ENCODE measurements around the gene SCFD2.
"Not testable (repeated sequence)": the region's sequence is repeated elsewhere in the genome, so short reads cannot be mapped to it uniquely, and the experiment has no call there.

The SCFD2 gene

GRCh38 chr4:53043055-53043454 lies 322.8 kb downstream of the SCFD2 start:
- no peak for TF ChIP-seq CTCF (IDR thresholded peaks at IDR 0.05; ENCODE audit: low read depth, low read length, missing control alignments)
- no peak overlapping the region for H3K4me3 ChIP-seq (ENCODE audit: low read depth, low read length)
- in situ Hi-C loops (cut with HindIII; ENCODE audit: low sequenced_read_pairs) = no loop called here
- DNase-seq (ENCODE audit: low read depth) = no peak

GRCh38 chr4:53040851-53041250 lies 325.0 kb downstream of the SCFD2 start:
- H3K4me3 ChIP-seq (ENCODE audit: low read depth, low read length) = no peak overlapping the region
- TF ChIP-seq CTCF (IDR thresholded peaks at IDR 0.05; ENCODE audit: low read depth, low read length, missing control alignments) = no peak
- no peak for DNase-seq (ENCODE audit: low read depth)
- in situ Hi-C loops (cut with HindIII; ENCODE audit: low sequenced_read_pairs) = no loop called here

- in situ Hi-C loops (cut with HindIII; ENCODE audit: low sequenced_read_pairs) = no loop called here
- no peak for TF ChIP-seq CTCF (IDR thresholded peaks at IDR 0.05; ENCODE audit: low read depth, low read length, missing control alignments)
- H3K4me3 ChIP-seq (ENCODE audit: low read depth, low read length) = no peak overlapping the region
- DNase-seq (ENCODE audit: low read depth) = no peak
Observed at GRCh38 chr4:53040459-53040815, 325.4 kb downstream of the SCFD2 start.

- in situ Hi-C loops (cut with HindIII; ENCODE audit: low sequenced_read_pairs) = no loop called here
Observed at GRCh38 chr4:53039741-53040458, 326.0 kb downstream of the SCFD2 start.

GRCh38 chr4:53037892-53038291 lies 328.0 kb downstream of the SCFD2 start:
- in situ Hi-C loops (cut with HindIII; ENCODE audit: low sequenced_read_pairs) = no loop called here
- no peak overlapping the region for H3K4me3 ChIP-seq (ENCODE audit: low read depth, low read length)

More at GRCh38 chr4:53039741-53040458, 326.0 kb downstream of the SCFD2 start:
- no peak overlapping the region for H3K4me3 ChIP-seq (ENCODE audit: low read depth, low read length)
- no peak for TF ChIP-seq CTCF (IDR thresholded peaks at IDR 0.05; ENCODE audit: low read depth, low read length, missing control alignments)
- DNase-seq (ENCODE audit: low read depth) = no peak

GRCh38 chr4:53032908-53033307 lies 333.0 kb downstream of the SCFD2 start:
- DNase-seq (ENCODE audit: low read depth); in situ Hi-C loops (cut with HindIII; ENCODE audit: low sequenced_read_pairs); H3K4me3 ChIP-seq (ENCODE audit: low read depth, low read length): not testable (repeated sequence)

More at GRCh38 chr4:53037892-53038291, 328.0 kb downstream of the SCFD2 start:
- DNase-seq (ENCODE audit: low read depth) = no peak
- no peak for TF ChIP-seq CTCF (IDR thresholded peaks at IDR 0.05; ENCODE audit: low read depth, low read length, missing control alignments)

GRCh38 chr4:53026233-53026632 lies 339.6 kb downstream of the SCFD2 start:
- no peak overlapping the region for H3K4me3 ChIP-seq (ENCODE audit: low read depth, low read length)
- TF ChIP-seq CTCF (IDR thresholded peaks at IDR 0.05; ENCODE audit: low read depth, low read length, missing control alignments) = no peak
- DNase-seq (ENCODE audit: low read depth) = no peak
- in situ Hi-C loops (cut with HindIII; ENCODE audit: low sequenced_read_pairs) = no loop called here
